CD4-positive, CD25-positive, alpha-beta regulatory T cell (primary cell): ENCODE results near the gene RAB27B. TPM values are rescaled to one million over a fixed set of nuclear protein-coding genes. Genes with fewer than 3 reads are reported as not detected.
"Not testable (repeated sequence)": the region's sequence is repeated elsewhere in the genome, so short reads cannot be mapped to it uniquely, and the experiment has no call there.

Source experiments
- ATAC-seq, 2 donors: fragments of 150-1000 bp; cut with Tn5 transposase; one replicate each; pipeline ENCODE4 v1.10.0; 2021; ENCODE audit warnings: low read depth in 2 of 2, moderate number of reproducible peaks in 2 of 2, moderate library complexity in 1 of 2
- DNase-seq, 3 donors: peaks; one replicate each; pipeline versions ENCODE4 v3.0.0 to v3.0.0-alpha.2; 2012 to 2022; ENCODE audit warnings: mixed read lengths in 1 of 3
- H3K27ac ChIP-seq: one replicate; pipeline ENCODE4 v1.7.0; 2013; ENCODE audit warnings: mild to moderate bottlenecking, low read length; ENCODE audit not compliant: insufficient read depth, poor library complexity, severe bottlenecking
- H3K27me3 ChIP-seq: one replicate; pipeline ENCODE4 v1.7.0; 2013; ENCODE audit warnings: low read length; ENCODE audit not compliant: control insufficient read depth, insufficient read depth
- H3K36me3 ChIP-seq: one replicate; pipeline ENCODE4 v1.7.0; 2013; ENCODE audit warnings: mild to moderate bottlenecking, low read length, moderate library complexity; ENCODE audit not compliant: control insufficient read depth, insufficient read depth
- H3K4me1 ChIP-seq: 2 replicates; pipeline ENCODE4 v1.7.0; 2013; ENCODE audit warnings: mild to moderate bottlenecking, low read length; ENCODE audit not compliant: insufficient read depth, control insufficient read depth, poor library complexity, severe bottlenecking
- H3K4me3 ChIP-seq: one replicate; pipeline ENCODE4 v1.7.0; 2013; ENCODE audit warnings: low read depth, mild to moderate bottlenecking, low read length, moderate library complexity
- H3K9me3 ChIP-seq, 2 experiments: 1 replicate in 1 of 2; 2 replicates in 1 of 2; pipeline ENCODE4 v1.7.0; 2013; ENCODE audit warnings: low read length in 2 of 2, mild to moderate bottlenecking in 1 of 2, moderate library complexity in 1 of 2; ENCODE audit not compliant: control insufficient read depth in 2 of 2
- H3K27ac Mint-ChIP-seq, 3 donors: one replicate each; pipeline ENCODE4 v1.8.0; 2020 to 2022; ENCODE audit warnings: mild to moderate bottlenecking in 3 of 3, mixed read lengths in 3 of 3, moderate library complexity in 2 of 3
- H3K27me3 Mint-ChIP-seq: one replicate; pipeline ENCODE4 v1.8.0; 2022; ENCODE audit warnings: mild to moderate bottlenecking, mixed read lengths
- H3K36me3 Mint-ChIP-seq: one replicate; pipeline ENCODE4 v1.8.0; 2020; ENCODE audit warnings: mixed read lengths
- H3K4me1 Mint-ChIP-seq, 4 donors: one replicate each; pipeline ENCODE4 v1.8.0; 2020 to 2022; ENCODE audit warnings: mixed read lengths in 4 of 4, mild to moderate bottlenecking in 1 of 4
- H3K4me3 Mint-ChIP-seq, 4 donors: one replicate each; pipeline ENCODE4 v1.8.0; 2020 to 2022; ENCODE audit warnings: mild to moderate bottlenecking in 4 of 4, mixed read lengths in 4 of 4, moderate library complexity in 3 of 4
- H3K9me3 Mint-ChIP-seq, 7 donors: one replicate each; pipeline ENCODE4 v1.8.0; 2020 to 2022; ENCODE audit warnings: mixed read lengths in 7 of 7, mild to moderate bottlenecking in 3 of 7, moderate library complexity in 2 of 7
- polyA plus RNA-seq, 4 donors: library from polyadenylated mRNA; unstranded; fragments of 300-500 nt; fragmentation: Illumina TruSeq; gene quantifications; one replicate each; pipeline ENCODE4 v1.2.3, GENCODE V29; 2021
- total RNA-seq: library from RNA; stranded (reverse); gene quantifications from one replicate; pipeline ENCODE4 v1.2.3, GENCODE V29; 2022

The RAB27B gene
- total and polyA plus RNA-seq, 5 donors from 2014 or later = 0.22 to 8.5 TPM; not detected in 3

- not testable (repeated sequence) for H3K27me3 Mint-ChIP-seq, H3K4me3 Mint-ChIP-seq, H3K4me1 Mint-ChIP-seq, H3K9me3 Mint-ChIP-seq, H3K9me3 ChIP-seq, H3K36me3 ChIP-seq, H3K36me3 Mint-ChIP-seq, H3K4me3 ChIP-seq, H3K4me1 ChIP-seq, H3K27ac Mint-ChIP-seq, H3K27me3 ChIP-seq, DNase-seq, ATAC-seq, H3K27ac ChIP-seq
Measured at GRCh38 chr18:54820785-54821275, 7.4 kb upstream of the RAB27B start.

GRCh38 chr18:54822872-54823845 is 5.1 kb upstream of the RAB27B start:
- no peak overlapping the region for H3K4me3 Mint-ChIP-seq

GRCh38 chr18:54824761-54825160 is 3.5 kb upstream of the RAB27B start:
- peaks cover 0 to 2% (median 0%) of the 10 kb centered on the region in 7 donors for H3K9me3 Mint-ChIP-seq
- no peaks in the 10 kb centered on the region for H3K36me3 Mint-ChIP-seq
- peaks cover 0 to 7% (median 2%) of the 10 kb centered on the region in 4 donors for H3K4me1 Mint-ChIP-seq
- H3K27ac Mint-ChIP-seq = no peak overlapping the region
- ATAC-seq = no peak
- Histone ChIP-seq H3K4me1 (no peaks in the 10 kb centered on the region), H3K36me3 (no peaks in the 10 kb centered on the region), H3K27me3 (peaks cover 5% of the 10 kb centered on the region), H3K4me3 (no peak overlapping the region), H3K9me3 (no peaks in the 10 kb centered on the region), H3K27ac (no peak overlapping the region)
- no peak for DNase-seq
- no peak overlapping the region for H3K4me3 Mint-ChIP-seq
- peaks cover 17% of the 10 kb centered on the region for H3K27me3 Mint-ChIP-seq

More at GRCh38 chr18:54822872-54823845, 5.1 kb upstream of the RAB27B start:
- no peaks in the 10 kb centered on the region for H3K9me3 ChIP-seq
- peaks cover 0 to 2% (median 0%) of the 10 kb centered on the region in 7 donors for H3K9me3 Mint-ChIP-seq
- H3K4me1 Mint-ChIP-seq = no peaks in the 10 kb centered on the region
- no peak overlapping the region for H3K4me3 ChIP-seq
- H3K36me3 ChIP-seq = no peaks in the 10 kb centered on the region
- no peak for ATAC-seq
- H3K36me3 Mint-ChIP-seq = no peaks in the 10 kb centered on the region
- no peak overlapping the region for H3K27ac Mint-ChIP-seq
- peaks cover 11% of the 10 kb centered on the region for H3K27me3 Mint-ChIP-seq
- H3K4me1 ChIP-seq = no peaks in the 10 kb centered on the region
- no peak overlapping the region for H3K27ac ChIP-seq
- no peak for DNase-seq
- peaks cover 3% of the 10 kb centered on the region for H3K27me3 ChIP-seq

- H3K36me3 Mint-ChIP-seq = no peaks in the 10 kb centered on the region
- ATAC-seq = no peak
Measured at GRCh38 chr18:54825601-54826344, 2.5 kb upstream of the RAB27B start.

DNA sequence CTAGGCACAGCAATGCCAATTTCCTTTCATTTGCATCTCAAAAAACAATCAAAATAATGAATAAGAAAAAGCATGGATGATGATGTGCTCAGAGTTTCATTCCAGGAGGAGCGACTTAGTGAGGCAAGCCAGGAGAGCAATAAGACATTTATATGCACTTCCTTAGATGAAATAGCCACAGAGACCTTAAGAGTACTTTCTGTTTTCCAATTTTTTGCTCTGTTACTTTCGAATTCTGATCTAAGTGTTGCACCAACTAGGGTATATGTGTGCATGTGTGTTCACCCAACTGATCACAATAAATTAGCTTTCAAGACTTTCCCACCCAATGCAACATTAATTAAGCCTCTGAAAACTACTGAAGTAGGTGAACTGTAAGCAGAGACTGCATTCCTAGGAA is 709 bp downstream of the RAB27B start:
- no peaks in the 10 kb centered on the region for H3K36me3 ChIP-seq
- peaks cover 5% of the 10 kb centered on the region for H3K27me3 ChIP-seq
- no peaks in the 10 kb centered on the region for H3K4me1 ChIP-seq
- Mint-ChIP-seq H3K9me3 (peaks cover 0 to 10% (median 4%) of the 10 kb centered on the region in 7 donors), H3K36me3 (no peaks in the 10 kb centered on the region), H3K27ac (no peak overlapping the region), H3K4me3 (peak overlapping the region; percentile 9 to 72 (median 52)), H3K4me1 (peaks cover 0 to 7% (median 2%) of the 10 kb centered on the region in 4 donors), H3K27me3 (peaks cover 17% of the 10 kb centered on the region)
- H3K9me3 ChIP-seq = no peaks in the 10 kb centered on the region
- no peak for DNase-seq
- peak overlapping the region; percentile 46 for H3K4me3 ChIP-seq
- no peak for ATAC-seq
- H3K27ac ChIP-seq = no peak overlapping the region

More at GRCh38 chr18:54825601-54826344, 2.5 kb upstream of the RAB27B start:
- no peak overlapping the region for H3K4me3 ChIP-seq
- peaks cover 5% of the 10 kb centered on the region for H3K27me3 ChIP-seq
- no peaks in the 10 kb centered on the region for H3K4me1 ChIP-seq
- Mint-ChIP-seq H3K4me1 (peaks cover 0 to 7% (median 2%) of the 10 kb centered on the region in 4 donors), H3K4me3 (no peak overlapping the region), H3K27me3 (peaks cover 17% of the 10 kb centered on the region), H3K27ac (no peak overlapping the region), H3K9me3 (peaks cover 0 to 3% (median 0%) of the 10 kb centered on the region in 7 donors)
- no peak for DNase-seq
- no peaks in the 10 kb centered on the region for H3K36me3 ChIP-seq
- no peaks in the 10 kb centered on the region for H3K9me3 ChIP-seq
- no peak overlapping the region for H3K27ac ChIP-seq

DNA sequence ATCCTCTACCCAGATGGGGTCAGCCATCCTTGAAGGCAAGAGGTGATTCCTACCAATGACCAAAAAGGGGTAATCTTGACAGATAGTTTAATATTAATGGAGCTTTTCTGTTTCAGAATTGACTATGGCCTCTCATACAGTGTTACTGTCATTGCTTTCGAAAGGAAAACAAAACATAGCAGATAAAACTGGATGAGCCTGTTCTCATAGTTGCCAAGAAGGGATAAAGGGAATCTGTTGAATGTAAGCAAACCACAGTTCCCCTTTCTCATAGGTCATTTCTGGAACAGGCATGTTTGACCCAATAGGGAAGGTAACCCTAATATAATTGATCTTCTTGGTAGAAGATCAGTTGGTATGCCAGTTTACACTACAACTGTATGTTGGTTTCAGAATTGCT is 1.6 kb downstream of the RAB27B start:
- ATAC-seq = no peak
- DNase-seq = no peak
- Histone ChIP-seq H3K4me1 (no peaks in the 10 kb centered on the region), H3K4me3 (no peak overlapping the region), H3K36me3 (no peaks in the 10 kb centered on the region), H3K9me3 (no peaks in the 10 kb centered on the region), H3K27ac (no peak overlapping the region), H3K27me3 (peaks cover 5% of the 10 kb centered on the region)
- peaks cover 17% of the 10 kb centered on the region for H3K27me3 Mint-ChIP-seq
- H3K4me3 Mint-ChIP-seq = no peak overlapping the region
- peaks cover 0 to 7% (median 2%) of the 10 kb centered on the region in 4 donors for H3K4me1 Mint-ChIP-seq
- H3K27ac Mint-ChIP-seq = no peak overlapping the region
- H3K9me3 Mint-ChIP-seq = peaks cover 0 to 13% (median 4%) of the 10 kb centered on the region in 7 donors
- H3K36me3 Mint-ChIP-seq = no peaks in the 10 kb centered on the region

GRCh38 chr18:54830260-54830659 is 2.0 kb downstream of the RAB27B start:
- Mint-ChIP-seq H3K27ac (no peak overlapping the region), H3K36me3 (no peaks in the 10 kb centered on the region), H3K4me3 (no peak overlapping the region), H3K9me3 (peaks cover 0 to 13% (median 4%) of the 10 kb centered on the region in 7 donors), H3K27me3 (peaks cover 17% of the 10 kb centered on the region), H3K4me1 (peaks cover 0 to 7% (median 2%) of the 10 kb centered on the region in 4 donors)
- no peak overlapping the region for H3K27ac ChIP-seq
- no peak overlapping the region for H3K4me3 ChIP-seq
- DNase-seq (no peak), ATAC-seq (no peak)
- no peaks in the 10 kb centered on the region for H3K9me3 ChIP-seq
- no peaks in the 10 kb centered on the region for H3K36me3 ChIP-seq
- H3K4me1 ChIP-seq = no peaks in the 10 kb centered on the region
- peaks cover 5% of the 10 kb centered on the region for H3K27me3 ChIP-seq
